ENCODE data around the gene RAB1A.

DNA sequence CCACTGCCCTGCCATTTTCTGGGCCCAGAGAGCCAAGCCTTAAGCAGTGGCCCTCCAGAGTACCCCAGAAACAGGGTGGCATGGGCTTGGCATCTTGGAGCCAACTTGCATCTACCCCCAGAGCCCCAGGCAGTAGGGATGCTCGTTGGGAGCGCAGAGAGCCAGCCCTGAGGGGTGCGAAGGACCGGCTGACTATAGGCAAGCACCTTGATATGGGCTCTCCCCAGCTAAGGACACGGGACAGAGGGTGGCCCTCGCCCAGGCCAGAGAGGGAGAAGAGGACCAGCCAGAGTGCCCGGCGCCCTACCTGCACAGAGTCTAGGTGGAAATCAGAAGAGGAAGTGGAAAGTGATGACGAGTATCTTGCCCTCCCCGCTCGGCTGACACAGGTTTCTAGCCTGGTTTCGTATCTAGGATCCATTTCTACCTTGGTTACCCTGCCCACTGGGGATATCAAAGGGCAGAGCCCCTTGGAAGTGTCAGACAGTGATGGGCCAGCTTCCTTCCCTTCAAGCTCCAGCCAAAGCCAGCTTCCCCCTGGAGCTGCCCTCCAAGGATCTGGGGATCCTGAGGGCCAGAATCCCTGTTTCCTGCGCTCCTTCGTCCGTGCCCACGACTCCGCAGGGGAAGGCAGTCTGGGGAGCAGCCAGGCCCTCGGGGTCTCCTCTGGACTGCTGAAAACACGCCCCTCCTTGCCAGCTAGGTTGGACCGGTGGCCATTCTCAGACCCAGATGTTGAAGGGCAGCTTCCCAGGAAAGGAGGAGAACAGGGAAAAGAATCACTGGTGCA, 57.5 kb downstream of the RAB1A start:
- TF ChIP-seq, protein P1, sequence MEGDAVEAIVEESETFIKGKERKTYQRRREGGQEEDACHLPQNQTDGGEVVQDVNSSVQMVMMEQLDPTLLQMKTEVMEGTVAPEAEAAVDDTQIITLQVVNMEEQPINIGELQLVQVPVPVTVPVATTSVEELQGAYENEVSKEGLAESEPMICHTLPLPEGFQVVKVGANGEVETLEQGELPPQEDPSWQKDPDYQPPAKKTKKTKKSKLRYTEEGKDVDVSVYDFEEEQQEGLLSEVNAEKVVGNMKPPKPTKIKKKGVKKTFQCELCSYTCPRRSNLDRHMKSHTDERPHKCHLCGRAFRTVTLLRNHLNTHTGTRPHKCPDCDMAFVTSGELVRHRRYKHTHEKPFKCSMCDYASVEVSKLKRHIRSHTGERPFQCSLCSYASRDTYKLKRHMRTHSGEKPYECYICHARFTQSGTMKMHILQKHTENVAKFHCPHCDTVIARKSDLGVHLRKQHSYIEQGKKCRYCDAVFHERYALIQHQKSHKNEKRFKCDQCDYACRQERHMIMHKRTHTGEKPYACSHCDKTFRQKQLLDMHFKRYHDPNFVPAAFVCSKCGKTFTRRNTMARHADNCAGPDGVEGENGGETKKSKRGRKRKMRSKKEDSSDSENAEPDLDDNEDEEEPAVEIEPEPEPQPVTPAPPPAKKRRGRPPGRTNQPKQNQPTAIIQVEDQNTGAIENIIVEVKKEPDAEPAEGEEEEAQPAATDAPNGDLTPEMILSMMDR (IDR thresholded peaks at IDR 0.05): no peak
- TF ChIP-seq MYC (IDR thresholded peaks at IDR 0.05; ENCODE audit: borderline replicate concordance, low read length) (no peak), EP300 (IDR thresholded peaks at IDR 0.05) (no peak), RAD21 (conservative IDR thresholded peaks at IDR 0.05 in 1 of 2, IDR thresholded peaks at IDR 0.05 in 1 of 2) (0 out of 5 replicates have a peak, but pooled peaks of 1 of the 2 experiments have one; percentile 9), ZC3H11A (IDR thresholded peaks at IDR 0.05) (no peak)

Measured in A549 (cell line).